Measurements from ENCODE around the gene BIN1.

The BIN1 gene

GRCh38 chr2:127084611-127085316 is 22.2 kb downstream of the BIN1 start:
- TF ChIP-seq CTCF (IDR thresholded peaks at IDR 0.05; ENCODE audit: borderline replicate concordance, extremely low read depth, low read length, poor library complexity, severe bottlenecking) (no peak), EZH2 (IDR thresholded peaks at IDR 0.05; ENCODE audit: borderline replicate concordance, low read depth, low read length, severe bottlenecking) (no peak)
- no peak overlapping the region for H3K4me2 ChIP-seq (ENCODE audit: insufficient read depth, low read length)
- ATAC-seq (ENCODE audit: insufficient read depth, low read depth), result no peak
- no peaks in the 10 kb centered on the region for H3K36me3 ChIP-seq (ENCODE audit: insufficient read depth, low read length)
- no peak overlapping the region for H3K9ac ChIP-seq (ENCODE audit: low read depth, low read length)
- no peak overlapping the region for H3K27ac ChIP-seq (ENCODE audit: low read length)
- no peak overlapping the region for H3K4me3 ChIP-seq (ENCODE audit: low read depth in 1 of 2, low read length in 2 of 2)
- no peaks in the 10 kb centered on the region for H3K4me1 ChIP-seq (ENCODE audit: insufficient read depth, low read length)
- H3K9me3 ChIP-seq (ENCODE audit: insufficient read depth, low read length, severe bottlenecking), result no peaks in the 10 kb centered on the region
- H4K20me1 ChIP-seq (ENCODE audit: insufficient read depth, low read length), result 0 out of 2 replicates have a peak, but pooled peaks cover 2% of the 10 kb centered on the region
- no peak overlapping the region for H2AFZ ChIP-seq (ENCODE audit: low read depth, low read length)
- H3K79me2 ChIP-seq (ENCODE audit: insufficient read depth, low read length), result no peaks in the 10 kb centered on the region
- no peak for DNase-seq
- no peaks in the 10 kb centered on the region for H3K27me3 ChIP-seq (ENCODE audit: insufficient read depth, low read length, poor library complexity)

DNA sequence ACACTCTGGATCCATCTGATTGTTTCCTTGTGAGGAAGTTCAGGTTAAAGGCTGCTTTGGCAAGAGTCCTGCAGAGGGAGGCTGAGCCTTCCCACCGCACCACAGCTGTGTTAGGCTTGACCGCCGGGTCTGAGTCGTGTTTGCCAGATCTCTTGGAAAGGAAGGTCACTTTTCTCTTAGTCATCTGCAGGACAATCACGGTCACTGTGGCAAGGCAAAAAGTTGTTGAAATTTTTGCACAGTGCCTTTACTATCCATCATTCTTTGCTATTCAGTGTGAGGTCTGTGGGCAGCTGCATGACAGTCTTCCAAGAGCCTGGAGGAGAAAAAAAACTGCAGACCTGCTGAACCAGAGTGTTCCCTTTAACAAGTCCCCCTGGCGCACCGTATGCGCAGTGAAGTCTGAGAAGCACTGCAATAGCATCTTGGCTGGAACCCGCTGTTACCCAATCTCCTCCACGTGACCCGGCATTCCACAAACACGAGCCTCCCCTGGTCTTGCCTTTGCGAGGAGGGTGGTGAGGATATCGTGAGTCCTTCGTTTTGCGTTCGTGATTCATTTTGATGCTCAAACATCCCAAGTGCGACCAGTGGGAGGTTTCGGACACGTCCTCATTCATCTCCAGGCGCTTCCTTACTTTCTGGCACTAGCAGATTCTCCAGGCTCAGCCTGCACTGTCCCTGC is 23.0 kb downstream of the BIN1 start:
- TF ChIP-seq CTCF (IDR thresholded peaks at IDR 0.05; ENCODE audit: borderline replicate concordance, extremely low read depth, low read length, poor library complexity, severe bottlenecking) (no peak), EZH2 (IDR thresholded peaks at IDR 0.05; ENCODE audit: borderline replicate concordance, low read depth, low read length, severe bottlenecking) (no peak)
- H4K20me1 ChIP-seq (ENCODE audit: insufficient read depth, low read length), result peaks cover 5% of the 10 kb centered on the region; the same call in 1 of the 2 replicates
- ATAC-seq (ENCODE audit: insufficient read depth, low read depth) (no peak), DNase-seq (no peak)
- H3K9me3 ChIP-seq (ENCODE audit: insufficient read depth, low read length, severe bottlenecking), result no peaks in the 10 kb centered on the region
- no peak overlapping the region for H3K27ac ChIP-seq (ENCODE audit: low read length)
- H3K36me3 ChIP-seq (ENCODE audit: insufficient read depth, low read length), result no peaks in the 10 kb centered on the region
- no peak overlapping the region for H3K4me3 ChIP-seq (ENCODE audit: low read depth in 1 of 2, low read length in 2 of 2)
- no peaks in the 10 kb centered on the region for H3K27me3 ChIP-seq (ENCODE audit: insufficient read depth, low read length, poor library complexity)
- no peaks in the 10 kb centered on the region for H3K4me1 ChIP-seq (ENCODE audit: insufficient read depth, low read length)
- no peaks in the 10 kb centered on the region for H3K79me2 ChIP-seq (ENCODE audit: insufficient read depth, low read length)
- H3K9ac ChIP-seq (ENCODE audit: low read depth, low read length), result no peak overlapping the region
- H3K4me2 ChIP-seq (ENCODE audit: insufficient read depth, low read length), result no peak overlapping the region
- no peak overlapping the region for H2AFZ ChIP-seq (ENCODE audit: low read depth, low read length)

- Histone ChIP-seq H3K9ac (ENCODE audit: low read depth, low read length) (no peak overlapping the region), H4K20me1 (ENCODE audit: insufficient read depth, low read length) (peaks cover 6% of the 10 kb centered on the region; the same call in 1 of the 2 replicates), H3K4me3 (ENCODE audit: low read depth in 1 of 2, low read length in 2 of 2) (no peak overlapping the region), H3K9me3 (ENCODE audit: insufficient read depth, low read length, severe bottlenecking) (no peaks in the 10 kb centered on the region), H3K79me2 (ENCODE audit: insufficient read depth, low read length) (no peaks in the 10 kb centered on the region), H3K27me3 (ENCODE audit: insufficient read depth, low read length, poor library complexity) (no peaks in the 10 kb centered on the region), H2AFZ (ENCODE audit: low read depth, low read length) (no peak overlapping the region), H3K4me2 (ENCODE audit: insufficient read depth, low read length) (no peak overlapping the region), H3K27ac (ENCODE audit: low read length) (no peak overlapping the region), H3K36me3 (ENCODE audit: insufficient read depth, low read length) (no peaks in the 10 kb centered on the region), H3K4me1 (ENCODE audit: insufficient read depth, low read length) (no peaks in the 10 kb centered on the region)
- no peak for ATAC-seq (ENCODE audit: insufficient read depth, low read depth)
- no peak for DNase-seq
- TF ChIP-seq CTCF (IDR thresholded peaks at IDR 0.05; ENCODE audit: borderline replicate concordance, extremely low read depth, low read length, poor library complexity, severe bottlenecking) (no peak), EZH2 (IDR thresholded peaks at IDR 0.05; ENCODE audit: borderline replicate concordance, low read depth, low read length, severe bottlenecking) (no peak)
Measured at GRCh38 chr2:127082974-127083373, 24.0 kb downstream of the BIN1 start.

Data from DND-41 (cell line).